Measurements from ENCODE around the gene ACP3.

Gene ACP3

GRCh38 chr3:132382688-132383194 is 65.5 kb downstream of the ACP3 start:
- TF ChIP-seq RAD21 (IDR thresholded peaks at IDR 0.05; ENCODE audit: low read depth) (no peak), YY1 (IDR thresholded peaks at IDR 0.05; ENCODE audit: low read depth) (no peak), NFIC (IDR thresholded peaks at IDR 0.05) (no peak), EGR1 (IDR thresholded peaks at IDR 0.05) (no peak), EP300 (IDR thresholded peaks at IDR 0.05; ENCODE audit: borderline replicate concordance) (no peak), MAX (IDR thresholded peaks at IDR 0.05) (no peak), TCF12 (IDR thresholded peaks at IDR 0.05; ENCODE audit: low read depth) (no peak)

GRCh38 chr3:132386259-132386658 is 69.1 kb downstream of the ACP3 start:
- TF ChIP-seq CREB1 (IDR thresholded peaks at IDR 0.05; ENCODE audit: low read depth) (no peak), ZBTB7A (IDR thresholded peaks at IDR 0.05; ENCODE audit: low read depth) (no peak), TCF12 (IDR thresholded peaks at IDR 0.05; ENCODE audit: low read depth) (no peak), TEAD4 (IDR thresholded peaks at IDR 0.05) (no peak), REST (IDR thresholded peaks at IDR 0.05; ENCODE audit: low read depth) (no peak), CEBPB (IDR thresholded peaks at IDR 0.05) (no peak), RAD21 (IDR thresholded peaks at IDR 0.05; ENCODE audit: low read depth) (no peak), YY1 (IDR thresholded peaks at IDR 0.05; ENCODE audit: low read depth) (no peak), FOXM1 (IDR thresholded peaks at IDR 0.05; ENCODE audit: borderline replicate concordance, low read depth) (no peak)

- TF ChIP-seq TEAD4 (IDR thresholded peaks at IDR 0.05) = no peak
- no peak for TF ChIP-seq CEBPB (IDR thresholded peaks at IDR 0.05)
- no peak for TF ChIP-seq CREB1 (IDR thresholded peaks at IDR 0.05; ENCODE audit: low read depth)
- no peak for TF ChIP-seq ZBTB7A (IDR thresholded peaks at IDR 0.05; ENCODE audit: low read depth)
- no peak for TF ChIP-seq NFIC (IDR thresholded peaks at IDR 0.05)
- no peak for TF ChIP-seq REST (IDR thresholded peaks at IDR 0.05; ENCODE audit: low read depth)
- no peak for TF ChIP-seq FOXM1 (IDR thresholded peaks at IDR 0.05; ENCODE audit: borderline replicate concordance, low read depth)
- TF ChIP-seq YY1 (IDR thresholded peaks at IDR 0.05; ENCODE audit: low read depth) = no peak
- no peak for TF ChIP-seq MAX (IDR thresholded peaks at IDR 0.05)
- no peak for TF ChIP-seq EGR1 (IDR thresholded peaks at IDR 0.05)
- no peak for TF ChIP-seq USF1 (IDR thresholded peaks at IDR 0.05)
- no peak for TF ChIP-seq TAF1 (IDR thresholded peaks at IDR 0.05; ENCODE audit: low read depth)
- TF ChIP-seq EP300 (IDR thresholded peaks at IDR 0.05; ENCODE audit: borderline replicate concordance) = no peak
- no peak for TF ChIP-seq RAD21 (IDR thresholded peaks at IDR 0.05; ENCODE audit: low read depth)
- no peak for TF ChIP-seq TCF12 (IDR thresholded peaks at IDR 0.05; ENCODE audit: low read depth)
Measured at GRCh38 chr3:132394320-132394719, 77.1 kb downstream of the ACP3 start.

GRCh38 chr3:132395126-132395525 is 77.9 kb downstream of the ACP3 start:
- TF ChIP-seq EGR1 (IDR thresholded peaks at IDR 0.05) (no peak), FOXM1 (IDR thresholded peaks at IDR 0.05; ENCODE audit: borderline replicate concordance, low read depth) (no peak), TEAD4 (IDR thresholded peaks at IDR 0.05) (no peak), ZBTB7A (IDR thresholded peaks at IDR 0.05; ENCODE audit: low read depth) (no peak), CEBPB (IDR thresholded peaks at IDR 0.05) (no peak), RAD21 (IDR thresholded peaks at IDR 0.05; ENCODE audit: low read depth) (no peak), TAF1 (IDR thresholded peaks at IDR 0.05; ENCODE audit: low read depth) (no peak), TCF12 (IDR thresholded peaks at IDR 0.05; ENCODE audit: low read depth) (no peak), REST (IDR thresholded peaks at IDR 0.05; ENCODE audit: low read depth) (no peak), USF1 (IDR thresholded peaks at IDR 0.05) (no peak), YY1 (IDR thresholded peaks at IDR 0.05; ENCODE audit: low read depth) (no peak), NFIC (IDR thresholded peaks at IDR 0.05) (no peak), CREB1 (IDR thresholded peaks at IDR 0.05; ENCODE audit: low read depth) (no peak), EP300 (IDR thresholded peaks at IDR 0.05; ENCODE audit: borderline replicate concordance) (no peak), MAX (IDR thresholded peaks at IDR 0.05) (no peak)

Measured in Ishikawa (cell line).